HepG2 (cell line): ENCODE measurements around the gene CBX2. TPM values are rescaled to one million over a fixed set of nuclear protein-coding genes. Genes with fewer than 3 reads are reported as not detected.

Experiments used
- ATAC-seq: fragments of 200-7000 bp; cut with Tn5 transposase; 3 replicates; pipeline ENCODE4 v1.9.1; 2020; ENCODE audit warnings: mild to moderate bottlenecking, moderate library complexity
- BruUV-seq: library from RNA; stranded (reverse); fragments of 400-500 nt; replicated peaks from 2 replicates; lab custom pipeline; 2021; lab: Mats Ljungman, UMichigan
- CTCF ChIA-PET: fragments of 300-600 bp; formaldehyde crosslinking; extraction: SDS; loops from one replicate; lab custom pipeline; 2021; ENCODE audit warnings: low total read pairs, inconsistent platforms, low intra/inter-chr PET ratio; lab: Yijun Ruan, JAX
- POLR2A ChIA-PET: fragments of 350-600 bp; sonication (Branson Sonifier 250); formaldehyde crosslinking; loops from one replicate; lab custom pipeline; 2020; ENCODE audit warnings: antibody characterized with exemption, inconsistent platforms; lab: Yijun Ruan, JAX
- DNase-seq: peaks from one replicate; pipeline ENCODE4 v3.0.0-alpha.2; 2015; ENCODE audit warnings: low spot score
- FAIRE-seq: peaks from 3 replicates; lab custom pipeline; 2011; peaks lifted over from hg19 to GRCh38; lab: Jason Lieb, UNC
- H2AFZ ChIP-seq: one replicate; pipeline ENCODE4 v1.6.1; 2011; ENCODE audit warnings: low read length, inconsistent platforms
- H3K27ac ChIP-seq: fragments of 300-600 bp; 3 replicates; pipeline ENCODE4 v1.8.0; 2011; ENCODE audit warnings: mixed run types, mild to moderate bottlenecking, mixed read lengths, low read length, inconsistent platforms; ENCODE audit not compliant: insufficient read depth; ENCODE audit errors: extremely low read length
- H3K27me3 ChIP-seq, 2 experiments: fragments of 200-600 bp in 1 of 2; 2 replicates in 1 of 2; 3 replicates in 1 of 2; pipeline versions ENCODE4 v1.6.0 to v1.8.0; 2011; ENCODE audit warnings: low read length in 2 of 2, mild to moderate bottlenecking in 2 of 2, moderate library complexity in 2 of 2, inconsistent platforms in 1 of 2; ENCODE audit not compliant: insufficient read depth in 2 of 2, control insufficient read depth in 1 of 2
- H3K36me3 ChIP-seq, 2 experiments: fragments of 200-600 bp in 1 of 2; replicated peaks in 1 of 2; 2 replicates in 1 of 2; 3 replicates in 1 of 2; pipeline versions ENCODE4 v1.5.1 to v1.8.0; 2011; ENCODE audit warnings: low read length in 2 of 2, inconsistent platforms in 1 of 2; ENCODE audit not compliant: insufficient read depth in 2 of 2, control insufficient read depth in 1 of 2
- H3K4me1 ChIP-seq: 2 replicates; pipeline ENCODE4 v1.5.1; 2012; ENCODE audit warnings: low read length, inconsistent platforms; ENCODE audit not compliant: insufficient read depth
- H3K4me2 ChIP-seq: 2 replicates; pipeline ENCODE4 v1.6.0; 2011; ENCODE audit warnings: low read depth, low read length, inconsistent platforms
- H3K4me3 ChIP-seq, 3 experiments: fragments of 200-600 bp in 1 of 3; sonication (generic), shearing (Covaris generic) in 1 of 3; replicated peaks in 1 of 3; 2 replicates each; pipeline ENCODE4 v1.5.1; 2011 to 2016; ENCODE audit warnings: low read length in 3 of 3, inconsistent platforms in 2 of 3, low read depth in 2 of 3, mild to moderate bottlenecking in 2 of 3, control low read depth in 1 of 3, mixed read lengths in 1 of 3; ENCODE audit not compliant: insufficient read depth in 1 of 3
- H3K79me2 ChIP-seq: one replicate; pipeline ENCODE4 v1.6.1; 2011; ENCODE audit warnings: low read length, inconsistent platforms; ENCODE audit not compliant: insufficient read depth
- H3K9ac ChIP-seq: 2 replicates; pipeline ENCODE4 v1.6.0; 2011; ENCODE audit warnings: mild to moderate bottlenecking, low read depth, low read length, inconsistent platforms; ENCODE audit not compliant: insufficient read depth
- H3K9me3 ChIP-seq: 2 replicates; pipeline ENCODE4 v1.5.1; 2012; ENCODE audit warnings: mild to moderate bottlenecking, low read length
- H4K20me1 ChIP-seq: 2 replicates; pipeline ENCODE4 v1.6.0; 2011; ENCODE audit warnings: inconsistent platforms, mild to moderate bottlenecking, low read length, moderate library complexity; ENCODE audit not compliant: insufficient read depth
- DNMT1 ChIP-seq: sonication (generic); formaldehyde crosslinking; IDR thresholded peaks from 2 replicates; pipeline ENCODE4 v1.5.1; 2020; ENCODE audit warnings: mild to moderate bottlenecking, missing genetic modification reagents
- HOXD1 ChIP-seq: sonication (generic); formaldehyde crosslinking; IDR thresholded peaks from 2 replicates; pipeline ENCODE4 v1.5.0; 2020; ENCODE audit warnings: missing genetic modification reagents
- NKX3-1 ChIP-seq: sonication (generic); formaldehyde crosslinking; IDR thresholded peaks from 2 replicates; pipeline ENCODE4 v1.5.0; 2020; ENCODE audit warnings: missing genetic modification reagents
- RCOR2 ChIP-seq: IDR thresholded peaks from 2 replicates; pipeline ENCODE4 v1.6.1; 2016; ENCODE audit warnings: missing biosample characterization, missing genetic modification reagents
- SRF ChIP-seq: IDR thresholded peaks from 2 replicates; pipeline ENCODE4 v1.6.1; 2011; ENCODE audit warnings: mild to moderate bottlenecking, low read depth, low read length, moderate library complexity
- XRCC5 ChIP-seq: fragments of 200-400 bp; formaldehyde crosslinking; optimal IDR thresholded peaks from 2 replicates; pipeline ENCODE3; 2017; ENCODE audit warnings: mild to moderate bottlenecking, low read length
- ZFP62 ChIP-seq: sonication (generic); formaldehyde crosslinking; IDR thresholded peaks from 2 replicates; pipeline ENCODE4 v1.4.0; 2020; ENCODE audit warnings: missing genetic modification reagents
- ZKSCAN1 ChIP-seq: fragments of 150-350 bp; IDR thresholded peaks from 2 replicates; pipeline ENCODE4 v1.6.1; 2014; ENCODE audit warnings: low read length
- ZNF407 ChIP-seq: sonication (generic); formaldehyde crosslinking; IDR thresholded peaks from one replicate; pipeline ENCODE4 v1.5.1; 2020; ENCODE audit warnings: mild to moderate bottlenecking, missing genetic modification reagents; ENCODE audit errors: not compliant biosample characterization
- ZNF513 ChIP-seq: sonication (generic); formaldehyde crosslinking; conservative IDR thresholded peaks from 2 replicates; pipeline ENCODE4 v1.5.0; 2020; ENCODE audit warnings: missing genetic modification reagents
- ZNF746 ChIP-seq: sonication (generic); formaldehyde crosslinking; IDR thresholded peaks from 2 replicates; pipeline ENCODE4 v1.8.0; 2022; ENCODE audit warnings: mild to moderate bottlenecking, missing genetic modification reagents
- ZNF790 ChIP-seq: sonication (generic); formaldehyde crosslinking; IDR thresholded peaks from 2 replicates; pipeline ENCODE4 v1.8.0; 2022; ENCODE audit warnings: missing genetic modification reagents, mild to moderate bottlenecking, borderline replicate concordance
- WGBS: methylation state at CpG from one replicate; pipeline ENCODE4 v1.1.6; 2017; ENCODE audit warnings: low lambda C conversion rate; 5-methylcytosine and 5-hydroxymethylcytosine counted together
- in situ Hi-C: cut with HindIII; loops from 2 replicates; pipeline ENCODE4 v1.10.0; 2017; ENCODE audit warnings: low pct_unique_long_range_greater_than_20kb; ENCODE audit not compliant: extremely low pct_ligation_motif_present
- intact Hi-C: fragments of 100-400 bp; cut with micrococcal nuclease; formaldehyde crosslinking; loops from one replicate; pipeline ENCODE4 v1.10.0; 2022; ENCODE audit not compliant: unreplicated experiment
- polyA plus RNA-seq, 8 experiments: library from polyadenylated mRNA; depleted of rRNA in 3 of 8; stranded (reverse) in 7 of 8; unstranded in 1 of 8; fragments of >200 nt; fragmentation: Illumina TruSeq in 4 of 8; extraction: Trizol in 4 of 8; gene quantifications; 2 replicates each; pipeline versions ENCODE4 v1.2.1 to v1.2.3, GENCODE V29; 2011 to 2016; ENCODE audit warnings: low read depth in 4 of 8, missing spikeins in 1 of 8, mixed read lengths in 1 of 8; ENCODE audit not compliant: insufficient read depth in 1 of 8
- total RNA-seq, 5 experiments: library from RNA; depleted of rRNA; stranded (reverse); fragments of >200 nt; fragmentation: Illumina TruSeq; extraction: Trizol; gene quantifications; 2 replicates each; pipeline ENCODE4 v1.2.3, GENCODE V29; 2016; ENCODE audit warnings: low read depth in 1 of 5
- TF ChIP-seq, protein P1 (sequence below): sonication (generic); formaldehyde crosslinking; IDR thresholded peaks from 2 replicates; pipeline ENCODE4 v1.4.0; 2020; ENCODE audit warnings: mild to moderate bottlenecking, missing genetic modification reagents

CBX2 gene
- total and polyA plus RNA-seq, 2 of the 13 experiments (the other 11 are each of a cell fraction or from before 2014, with no cell fraction given) = 14.5 to 31.1 TPM

- FAIRE-seq = peak; percentile 46
- TF ChIP-seq XRCC5 (peak; percentile 71), ZNF513 (CRISPR knock-in tag) (no peak), RCOR2 (CRISPR knock-in tag) (no peak), SRF (peak; percentile 83), DNMT1 (CRISPR knock-in tag) (no peak), ZNF746 (CRISPR knock-in tag) (no peak), NKX3-1 (CRISPR knock-in tag) (no peak), ZKSCAN1 (no peak), ZNF407 (CRISPR knock-in tag) (peak; percentile 82), ZNF790 (CRISPR knock-in tag) (0 out of 2 replicates have a peak, but pooled peaks have one; percentile 40), HOXD1 (peak; percentile 13; the same call in 1 of the 2 replicates), ZFP62 (CRISPR knock-in tag) (no peak)
- TF ChIP-seq, protein P1, sequence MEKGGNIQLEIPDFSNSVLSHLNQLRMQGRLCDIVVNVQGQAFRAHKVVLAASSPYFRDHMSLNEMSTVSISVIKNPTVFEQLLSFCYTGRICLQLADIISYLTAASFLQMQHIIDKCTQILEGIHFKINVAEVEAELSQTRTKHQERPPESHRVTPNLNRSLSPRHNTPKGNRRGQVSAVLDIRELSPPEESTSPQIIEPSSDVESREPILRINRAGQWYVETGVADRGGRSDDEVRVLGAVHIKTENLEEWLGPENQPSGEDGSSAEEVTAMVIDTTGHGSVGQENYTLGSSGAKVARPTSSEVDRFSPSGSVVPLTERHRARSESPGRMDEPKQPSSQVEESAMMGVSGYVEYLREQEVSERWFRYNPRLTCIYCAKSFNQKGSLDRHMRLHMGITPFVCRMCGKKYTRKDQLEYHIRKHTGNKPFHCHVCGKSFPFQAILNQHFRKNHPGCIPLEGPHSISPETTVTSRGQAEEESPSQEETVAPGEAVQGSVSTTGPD (CRISPR knock-in tag) = no peak
These were observed 22.6 kb downstream of the CBX2 start for GRCh38 chr17:79800325-79801155.

More at GRCh38 chr17:79800325-79801155, 22.6 kb downstream of the CBX2 start:
- peak overlapping the region; percentile 37 to 73 (median 51) for H3K4me3 ChIP-seq
- intact Hi-C loops (no loop called here), in situ Hi-C loops (no loop called here)
- no peaks in the 10 kb centered on the region for H3K36me3 ChIP-seq
- H3K4me2 ChIP-seq = peak overlapping the region; percentile 92
- DNase-seq (no peak), ATAC-seq (peak; percentile 20)
- no peak overlapping the region for H2AFZ ChIP-seq
- no peaks in the 10 kb centered on the region for H4K20me1 ChIP-seq
- H3K79me2 ChIP-seq = peaks cover 10% of the 10 kb centered on the region
- ChIA-PET POLR2A (interaction anchor here (1.0 to 4.7 kb wide), 9 partner anchors 8 to 193 kb away, joined by 3 to 98 read pairs (median 7); partner anchors contain the start of gene CBX4), CTCF (no interaction called here)
- H3K9ac ChIP-seq = peak overlapping the region; percentile 43; the same call in 1 of the 2 replicates
- no TSS peak for BruUV-seq
- H3K27ac ChIP-seq = no peak overlapping the region
- H3K4me1 ChIP-seq = peaks cover 75% of the 10 kb centered on the region
- no peaks in the 10 kb centered on the region for H3K9me3 ChIP-seq
- 2% methylated on average over 32 of the region's 44 CpGs for WGBS
- peaks cover 51 to 78% of the 10 kb centered on the region in 2 experiments for H3K27me3 ChIP-seq
